ENCODE data around the gene FAM219A. TPM values are rescaled to one million over a fixed set of nuclear protein-coding genes. Genes with fewer than 3 reads are reported as not detected.
A peak's percentile ranks its signal among the peaks of the same experiment; 100 is the strongest.

The FAM219A gene
- total and polyA plus RNA-seq, 2 donors (not counting 1 experiment from before 2014, with no cell fraction given): 5.3 to 7.3 TPM

DNA sequence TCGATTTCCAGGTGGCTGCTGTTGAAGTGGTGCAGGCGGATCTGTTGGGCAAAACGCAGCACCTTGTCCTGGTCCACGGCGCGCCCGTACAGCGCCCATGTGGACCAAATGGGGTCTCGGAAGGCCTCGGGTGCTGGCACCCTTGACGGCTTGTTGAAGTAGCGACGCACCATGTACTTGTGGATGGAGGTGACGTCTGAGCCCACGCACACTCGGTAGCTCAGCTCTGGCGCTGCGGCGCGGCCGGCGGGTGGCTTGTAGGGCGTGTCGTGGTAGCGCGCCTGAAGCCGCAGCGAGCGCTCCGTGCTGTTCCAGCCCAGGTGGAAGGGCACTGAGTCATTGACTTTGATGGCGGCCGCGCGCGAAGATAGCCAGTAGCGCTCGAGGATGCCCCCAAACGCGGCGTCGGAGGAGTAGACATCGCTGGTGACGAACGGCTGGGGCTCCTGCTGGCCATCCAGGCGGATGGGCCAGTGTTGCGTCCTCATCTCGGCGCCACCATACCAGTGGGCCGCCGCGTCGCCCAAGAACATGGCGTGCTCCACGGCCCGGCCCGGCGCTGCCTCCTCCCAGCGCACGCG, 86.4 kb downstream of the FAM219A start:
- no peaks in the 10 kb centered on the region for H3K9me3 ChIP-seq (ENCODE audit: control insufficient read depth, insufficient read depth, low read depth, low read length)
- DNase-seq (ENCODE audit: low read depth in 2 of 2): no peak

GRCh38 chr9:34370970-34371880, 87.1 kb downstream of the FAM219A start:
- peak; percentile 66 for TF ChIP-seq EZH2 (IDR thresholded peaks at IDR 0.05; ENCODE audit: low read length, missing control alignments)
- TF ChIP-seq, protein P1, sequence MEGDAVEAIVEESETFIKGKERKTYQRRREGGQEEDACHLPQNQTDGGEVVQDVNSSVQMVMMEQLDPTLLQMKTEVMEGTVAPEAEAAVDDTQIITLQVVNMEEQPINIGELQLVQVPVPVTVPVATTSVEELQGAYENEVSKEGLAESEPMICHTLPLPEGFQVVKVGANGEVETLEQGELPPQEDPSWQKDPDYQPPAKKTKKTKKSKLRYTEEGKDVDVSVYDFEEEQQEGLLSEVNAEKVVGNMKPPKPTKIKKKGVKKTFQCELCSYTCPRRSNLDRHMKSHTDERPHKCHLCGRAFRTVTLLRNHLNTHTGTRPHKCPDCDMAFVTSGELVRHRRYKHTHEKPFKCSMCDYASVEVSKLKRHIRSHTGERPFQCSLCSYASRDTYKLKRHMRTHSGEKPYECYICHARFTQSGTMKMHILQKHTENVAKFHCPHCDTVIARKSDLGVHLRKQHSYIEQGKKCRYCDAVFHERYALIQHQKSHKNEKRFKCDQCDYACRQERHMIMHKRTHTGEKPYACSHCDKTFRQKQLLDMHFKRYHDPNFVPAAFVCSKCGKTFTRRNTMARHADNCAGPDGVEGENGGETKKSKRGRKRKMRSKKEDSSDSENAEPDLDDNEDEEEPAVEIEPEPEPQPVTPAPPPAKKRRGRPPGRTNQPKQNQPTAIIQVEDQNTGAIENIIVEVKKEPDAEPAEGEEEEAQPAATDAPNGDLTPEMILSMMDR (conservative IDR thresholded peaks at IDR 0.05 in 1 of 2, IDR thresholded peaks at IDR 0.05 in 1 of 2; ENCODE audit: low read depth in 1 of 2, low read length in 2 of 2): no peak
- Histone ChIP-seq H2AFZ (ENCODE audit: low read length) (peak overlapping the region; percentile 26), H3K9me3 (ENCODE audit: control insufficient read depth, insufficient read depth, low read depth, low read length) (no peaks in the 10 kb centered on the region), H4K20me1 (ENCODE audit: control insufficient read depth, extremely low read depth, insufficient read depth, low read length) (no peaks in the 10 kb centered on the region), H3K27me3 (ENCODE audit: control insufficient read depth, insufficient read depth, low read length) (peaks cover 17% of the 10 kb centered on the region), H3K36me3 (ENCODE audit: control insufficient read depth, insufficient read depth, low read length) (no peaks in the 10 kb centered on the region), H3K4me3 (replicated peaks in 1 of 4; ENCODE audit: control extremely low read depth in 1 of 4, insufficient read depth in 1 of 4, low read depth in 3 of 4, low read length in 4 of 4) (peak overlapping the region in 2 of 4 experiments; percentile 25 to 47), H3K4me1 (ENCODE audit: control insufficient read depth, extremely low read depth, insufficient read depth, low read length) (no peaks in the 10 kb centered on the region), H3K27ac (ENCODE audit: insufficient read depth, low read length) (no peak overlapping the region), H3K79me2 (ENCODE audit: control insufficient read depth, insufficient read depth, low read length) (no peaks in the 10 kb centered on the region), H3K9ac (ENCODE audit: insufficient read depth, low read length) (no peak overlapping the region), H3K4me2 (ENCODE audit: extremely low read depth, insufficient read depth, low read length) (peak overlapping the region; percentile 64)
- DNase-seq (ENCODE audit: low read depth in 2 of 2): peak in 1 of 2 donors; percentile 11

More for the DNA sequence above, 86.4 kb downstream of the FAM219A start:
- Histone ChIP-seq H4K20me1 (ENCODE audit: control insufficient read depth, extremely low read depth, insufficient read depth, low read length) (no peaks in the 10 kb centered on the region), H3K79me2 (ENCODE audit: control insufficient read depth, insufficient read depth, low read length) (no peaks in the 10 kb centered on the region), H3K27me3 (ENCODE audit: control insufficient read depth, insufficient read depth, low read length) (peaks cover 17% of the 10 kb centered on the region), H3K27ac (ENCODE audit: insufficient read depth, low read length) (no peak overlapping the region), H3K4me2 (ENCODE audit: extremely low read depth, insufficient read depth, low read length) (no peak overlapping the region), H3K4me3 (replicated peaks in 1 of 4; ENCODE audit: control extremely low read depth in 1 of 4, insufficient read depth in 1 of 4, low read depth in 3 of 4, low read length in 4 of 4) (no peak overlapping the region), H3K4me1 (ENCODE audit: control insufficient read depth, extremely low read depth, insufficient read depth, low read length) (no peaks in the 10 kb centered on the region), H3K36me3 (ENCODE audit: control insufficient read depth, insufficient read depth, low read length) (no peaks in the 10 kb centered on the region), H3K9ac (ENCODE audit: insufficient read depth, low read length) (no peak overlapping the region), H2AFZ (ENCODE audit: low read length) (no peak overlapping the region)
- TF ChIP-seq EZH2 (IDR thresholded peaks at IDR 0.05; ENCODE audit: low read length, missing control alignments): no peak
- TF ChIP-seq, protein P1 (conservative IDR thresholded peaks at IDR 0.05 in 1 of 2, IDR thresholded peaks at IDR 0.05 in 1 of 2; ENCODE audit: low read depth in 1 of 2, low read length in 2 of 2): no peak

- H3K9me3 ChIP-seq (ENCODE audit: control insufficient read depth, insufficient read depth, low read depth, low read length): no peaks in the 10 kb centered on the region
- H2AFZ ChIP-seq (ENCODE audit: low read length): no peak overlapping the region
- H4K20me1 ChIP-seq (ENCODE audit: control insufficient read depth, extremely low read depth, insufficient read depth, low read length): no peaks in the 10 kb centered on the region
- H3K4me3 ChIP-seq (replicated peaks in 1 of 4; ENCODE audit: control extremely low read depth in 1 of 4, insufficient read depth in 1 of 4, low read depth in 3 of 4, low read length in 4 of 4): no peak overlapping the region
- H3K4me2 ChIP-seq (ENCODE audit: extremely low read depth, insufficient read depth, low read length): no peak overlapping the region
- TF ChIP-seq, protein P1 (conservative IDR thresholded peaks at IDR 0.05 in 1 of 2, IDR thresholded peaks at IDR 0.05 in 1 of 2; ENCODE audit: low read depth in 1 of 2, low read length in 2 of 2): no peak
- TF ChIP-seq EZH2 (IDR thresholded peaks at IDR 0.05; ENCODE audit: low read length, missing control alignments): no peak
- H3K4me1 ChIP-seq (ENCODE audit: control insufficient read depth, extremely low read depth, insufficient read depth, low read length): no peaks in the 10 kb centered on the region
- no peak overlapping the region for H3K27ac ChIP-seq (ENCODE audit: insufficient read depth, low read length)
- no peaks in the 10 kb centered on the region for H3K79me2 ChIP-seq (ENCODE audit: control insufficient read depth, insufficient read depth, low read length)
- no peak for DNase-seq (ENCODE audit: low read depth in 2 of 2)
- H3K36me3 ChIP-seq (ENCODE audit: control insufficient read depth, insufficient read depth, low read length): no peaks in the 10 kb centered on the region
- H3K27me3 ChIP-seq (ENCODE audit: control insufficient read depth, insufficient read depth, low read length): peaks cover 17% of the 10 kb centered on the region
- no peak overlapping the region for H3K9ac ChIP-seq (ENCODE audit: insufficient read depth, low read length)
These were observed 87.9 kb downstream of the FAM219A start for GRCh38 chr9:34370335-34370969.

All from fibroblast of lung (primary cell).